IPS-15b (cell line): Measurements from ENCODE around the gene PTPRN2.

Experiments used
- H3K27me3 ChIP-seq: one replicate; pipeline ENCODE4 v1.6.1; 2013; ENCODE audit warnings: low read length; ENCODE audit not compliant: control insufficient read depth, insufficient read depth
- H3K36me3 ChIP-seq: one replicate; pipeline ENCODE4 v1.6.1; 2013; ENCODE audit warnings: low read length; ENCODE audit not compliant: control insufficient read depth, insufficient read depth
- H3K4me1 ChIP-seq: one replicate; pipeline ENCODE4 v1.6.1; 2013; ENCODE audit warnings: mild to moderate bottlenecking, low read length; ENCODE audit not compliant: control insufficient read depth, insufficient read depth
- H3K4me3 ChIP-seq: one replicate; pipeline ENCODE4 v1.5.1; 2013; ENCODE audit warnings: low read depth, low read length
- H3K9ac ChIP-seq: one replicate; pipeline ENCODE4 v1.6.1; 2013; ENCODE audit warnings: low read depth, mild to moderate bottlenecking, low read length
- H3K9me3 ChIP-seq: one replicate; pipeline ENCODE4 v1.6.1; 2013; ENCODE audit warnings: mild to moderate bottlenecking, low read length; ENCODE audit not compliant: control insufficient read depth, insufficient read depth

The PTPRN2 gene

GRCh38 chr7:157547102-157547501 is 1040.5 kb downstream of the PTPRN2 start:
- no peaks in the 10 kb centered on the region for H3K4me1 ChIP-seq
- no peaks in the 10 kb centered on the region for H3K27me3 ChIP-seq
- no peak overlapping the region for H3K4me3 ChIP-seq
- no peaks in the 10 kb centered on the region for H3K9me3 ChIP-seq
- H3K36me3 ChIP-seq: no peaks in the 10 kb centered on the region
- H3K9ac ChIP-seq: no peak overlapping the region

DNA sequence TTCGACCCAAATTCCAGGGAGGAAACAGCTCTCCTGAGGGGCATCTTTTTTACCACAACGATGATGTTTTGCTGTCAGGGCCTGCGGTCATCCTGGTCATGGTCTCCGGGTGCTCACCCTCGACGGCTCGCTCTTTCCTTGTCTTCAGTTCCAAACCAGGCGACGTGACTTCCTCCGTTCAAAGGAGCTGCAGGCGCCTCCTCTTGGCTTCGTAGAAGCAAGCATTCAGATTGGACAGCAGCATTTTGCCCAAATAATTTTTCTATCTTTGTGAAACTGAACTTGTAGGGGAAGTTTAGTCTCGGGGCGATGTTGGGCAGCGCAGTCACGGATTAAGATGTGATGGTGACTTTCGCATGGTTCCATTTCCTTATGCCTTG is 1042.0 kb downstream of the PTPRN2 start:
- Histone ChIP-seq H3K9ac (no peak overlapping the region), H3K4me3 (no peak overlapping the region), H3K9me3 (no peaks in the 10 kb centered on the region), H3K36me3 (no peaks in the 10 kb centered on the region), H3K27me3 (no peaks in the 10 kb centered on the region), H3K4me1 (no peaks in the 10 kb centered on the region)

DNA sequence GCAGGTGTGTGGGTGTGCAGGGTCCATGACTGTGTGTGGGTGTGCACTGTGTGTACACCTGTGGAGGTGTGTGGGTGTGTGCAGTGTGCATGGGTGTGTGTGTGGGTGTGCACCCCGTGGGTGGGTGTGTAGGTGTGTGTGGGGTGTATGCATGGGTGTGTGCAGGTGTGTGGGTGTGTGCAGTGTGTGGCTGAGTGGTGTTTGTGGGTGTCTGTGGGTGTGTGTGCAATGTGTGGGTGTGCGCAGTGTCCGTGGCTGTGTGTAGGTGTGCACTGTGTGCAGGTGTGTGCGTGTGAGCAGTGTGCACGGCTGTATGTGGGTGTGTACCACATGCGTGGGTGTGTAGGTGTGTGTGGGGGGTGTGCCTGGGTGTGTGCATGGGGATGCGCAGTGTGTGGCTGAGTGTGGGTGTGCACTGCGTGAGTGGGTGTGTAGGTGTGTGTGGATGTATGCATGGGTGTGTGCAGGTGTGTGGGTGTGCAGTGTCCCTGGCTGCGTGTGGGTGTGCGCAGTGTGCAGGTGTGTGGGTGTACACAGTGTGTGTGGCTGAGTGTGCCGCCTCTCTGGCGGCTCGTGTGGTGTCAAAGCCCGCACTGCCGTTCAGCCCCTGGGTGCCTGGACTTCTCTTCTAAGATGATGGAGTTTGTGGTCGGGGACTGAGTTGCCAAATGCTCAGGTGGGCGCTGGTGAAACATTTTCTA is 1042.5 kb downstream of the PTPRN2 start:
- Histone ChIP-seq H3K9me3 (no peaks in the 10 kb centered on the region), H3K36me3 (no peaks in the 10 kb centered on the region), H3K27me3 (no peaks in the 10 kb centered on the region), H3K9ac (no peak overlapping the region), H3K4me1 (no peaks in the 10 kb centered on the region), H3K4me3 (no peak overlapping the region)

DNA sequence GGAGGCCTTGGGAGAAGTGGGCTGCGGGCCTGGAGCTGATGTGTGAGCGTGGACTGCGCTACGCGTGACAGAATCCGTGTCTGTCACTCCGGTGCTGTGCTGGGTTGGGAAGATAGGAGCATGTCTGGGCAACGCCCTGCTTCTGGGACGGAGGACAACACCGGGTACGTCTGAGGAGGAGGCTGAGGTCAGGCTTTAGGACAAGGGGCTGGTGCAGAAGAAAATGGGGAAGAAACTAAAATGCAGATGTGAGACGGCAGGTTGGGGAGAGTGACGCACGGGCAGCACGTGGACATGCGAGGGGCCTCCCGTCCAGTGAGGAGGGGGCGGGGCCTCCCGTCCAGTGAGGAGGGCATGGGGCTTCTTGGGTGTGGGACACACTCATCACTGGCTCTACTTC is 1043.4 kb downstream of the PTPRN2 start:
- H3K4me1 ChIP-seq: no peaks in the 10 kb centered on the region

GRCh38 chr7:157543791-157544190 is 1043.8 kb downstream of the PTPRN2 start:
- no peak overlapping the region for H3K4me3 ChIP-seq
- no peaks in the 10 kb centered on the region for H3K27me3 ChIP-seq
- no peaks in the 10 kb centered on the region for H3K9me3 ChIP-seq
- H3K9ac ChIP-seq: no peak overlapping the region
- H3K4me1 ChIP-seq: no peaks in the 10 kb centered on the region
- no peaks in the 10 kb centered on the region for H3K36me3 ChIP-seq

More for the DNA sequence above, 1043.4 kb downstream of the PTPRN2 start:
- Histone ChIP-seq H3K9ac (no peak overlapping the region), H3K27me3 (no peaks in the 10 kb centered on the region), H3K9me3 (no peaks in the 10 kb centered on the region), H3K4me3 (no peak overlapping the region), H3K36me3 (no peaks in the 10 kb centered on the region)

DNA sequence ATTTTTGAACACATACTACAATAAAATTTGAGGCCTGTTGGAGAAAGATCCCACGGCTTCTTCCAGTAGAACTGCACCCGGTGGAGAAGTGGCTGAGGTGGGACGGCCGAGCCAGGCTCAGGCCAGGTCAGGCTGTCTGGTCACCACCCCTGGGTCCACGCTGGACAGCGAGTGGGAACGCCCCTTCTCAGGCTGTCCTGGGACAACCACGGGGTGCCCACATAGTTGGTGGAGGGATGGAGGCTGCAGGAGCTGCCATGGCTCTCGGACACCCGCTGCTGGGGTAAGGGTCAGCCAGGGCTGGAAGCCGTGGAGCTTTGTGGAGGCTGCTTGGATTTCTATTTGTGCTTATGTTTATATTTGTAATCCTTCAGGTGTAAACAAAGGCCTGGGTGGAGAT is 1044.3 kb downstream of the PTPRN2 start:
- H3K4me1 ChIP-seq: no peaks in the 10 kb centered on the region
- H3K27me3 ChIP-seq: no peaks in the 10 kb centered on the region
- no peaks in the 10 kb centered on the region for H3K36me3 ChIP-seq
- H3K9ac ChIP-seq: no peak overlapping the region
- H3K4me3 ChIP-seq: no peak overlapping the region
- no peaks in the 10 kb centered on the region for H3K9me3 ChIP-seq

DNA sequence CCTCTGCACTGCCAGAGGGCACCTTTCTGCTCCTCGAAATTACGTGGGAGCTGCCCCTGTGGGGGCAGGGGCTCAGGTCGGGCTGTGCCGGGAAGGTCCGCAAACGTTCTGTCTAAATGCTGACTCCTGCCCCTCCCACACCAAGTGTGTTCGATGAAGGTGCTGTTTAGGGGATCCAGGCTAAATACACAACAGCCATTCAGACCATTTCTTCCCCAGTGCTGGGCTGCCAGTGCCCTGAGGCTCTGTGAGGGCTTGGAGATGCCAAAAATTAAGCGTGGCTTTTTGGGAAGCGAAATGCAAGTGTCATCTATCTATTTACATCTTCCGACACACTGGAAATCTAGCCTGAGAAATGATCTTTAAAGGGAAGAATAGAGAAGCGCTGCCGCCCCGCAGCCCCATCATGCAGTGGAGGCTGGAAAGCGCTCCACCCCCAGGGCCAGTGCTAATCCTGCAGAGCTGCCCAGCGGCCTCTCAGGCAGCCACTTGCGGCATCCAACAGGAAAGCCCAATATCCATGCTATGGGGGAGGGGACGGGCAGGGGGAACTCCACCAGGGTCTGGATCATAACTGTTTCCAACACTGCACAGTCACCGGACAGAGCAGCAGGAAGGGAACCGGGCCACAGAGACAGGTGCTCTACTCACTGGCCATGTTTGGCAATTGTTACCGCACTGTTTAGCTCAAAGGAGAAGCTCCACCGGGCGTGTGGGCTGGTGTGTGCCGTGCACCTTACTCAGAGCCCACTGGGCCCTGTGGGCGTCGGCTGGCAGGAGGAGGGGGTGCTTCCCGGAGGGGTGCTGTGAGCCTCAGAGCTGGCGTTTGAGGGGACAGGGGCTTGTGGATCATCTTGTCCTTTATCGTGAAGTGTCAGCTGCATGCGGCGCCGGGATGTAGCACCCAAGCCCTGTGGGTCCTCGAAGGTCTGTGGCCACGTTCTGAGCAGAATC is 1045.3 kb downstream of the PTPRN2 start:
- no peaks in the 10 kb centered on the region for H3K4me1 ChIP-seq
- H3K36me3 ChIP-seq: no peaks in the 10 kb centered on the region
- H3K4me3 ChIP-seq: no peak overlapping the region
- no peaks in the 10 kb centered on the region for H3K27me3 ChIP-seq
- no peaks in the 10 kb centered on the region for H3K9me3 ChIP-seq
- no peak overlapping the region for H3K9ac ChIP-seq

DNA sequence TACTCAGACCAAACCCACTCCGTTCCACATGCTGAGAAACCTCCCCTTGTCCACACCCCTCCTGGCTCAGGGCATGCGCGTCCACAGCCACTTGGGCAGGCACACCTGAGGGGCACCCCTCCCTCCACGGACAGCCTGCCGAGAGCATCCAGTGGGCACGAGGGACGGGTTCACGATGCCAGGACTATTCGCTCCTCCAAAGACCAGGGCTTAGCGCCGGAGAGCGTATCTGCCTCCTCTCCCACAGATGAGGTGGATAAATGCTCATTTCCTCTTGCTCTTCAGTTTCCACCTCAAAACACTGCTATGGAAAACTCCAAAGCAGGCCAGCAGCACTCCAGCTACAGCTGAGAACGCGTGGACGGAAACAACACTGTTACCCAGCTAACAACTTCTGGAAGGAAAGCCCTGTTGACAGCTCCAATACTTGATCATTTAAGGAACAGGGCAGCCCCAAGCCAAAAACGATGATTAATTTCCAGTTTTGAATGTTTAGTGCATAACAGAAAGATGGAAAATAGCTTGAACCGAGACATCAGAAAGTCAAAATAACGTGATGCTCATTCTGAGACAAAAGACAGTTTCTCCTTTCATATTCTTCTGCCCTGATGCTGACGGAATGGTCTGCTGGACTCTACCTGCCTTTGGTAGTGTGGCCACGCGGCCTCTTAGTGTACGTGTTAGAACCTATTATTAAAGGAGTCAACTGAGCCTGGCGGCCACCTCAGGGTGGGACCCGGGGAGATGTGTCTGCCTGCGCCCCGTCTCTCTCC is 1046.1 kb downstream of the PTPRN2 start:
- Histone ChIP-seq H3K36me3 (no peaks in the 10 kb centered on the region), H3K4me1 (no peaks in the 10 kb centered on the region), H3K9ac (no peak overlapping the region), H3K9me3 (no peaks in the 10 kb centered on the region), H3K4me3 (no peak overlapping the region), H3K27me3 (no peaks in the 10 kb centered on the region)

- Histone ChIP-seq H3K4me3 (no peak overlapping the region), H3K9me3 (no peaks in the 10 kb centered on the region), H3K36me3 (no peaks in the 10 kb centered on the region), H3K9ac (no peak overlapping the region), H3K27me3 (no peaks in the 10 kb centered on the region), H3K4me1 (no peaks in the 10 kb centered on the region)
Observed at GRCh38 chr7:157540606-157541294, 1046.9 kb downstream of the PTPRN2 start.

DNA sequence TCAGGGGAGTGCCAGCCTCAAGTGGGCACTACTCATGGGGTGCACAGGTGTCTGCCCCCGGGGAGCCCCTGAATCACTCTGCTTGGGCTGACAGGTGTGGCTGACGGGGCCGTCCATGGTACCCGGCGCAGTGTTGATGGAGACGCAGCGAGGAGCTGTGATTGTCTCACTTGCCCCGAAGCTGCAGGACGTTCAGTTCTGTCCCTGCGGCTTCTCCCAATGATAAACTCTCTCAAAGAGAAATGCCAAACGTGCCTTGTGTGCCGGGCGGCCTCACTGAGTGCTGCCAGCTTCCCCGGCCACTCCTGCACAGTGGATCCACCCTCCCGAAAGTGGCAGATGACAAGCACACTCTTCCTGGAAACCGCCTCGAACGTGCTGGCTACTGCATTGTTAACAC is 1047.6 kb downstream of the PTPRN2 start:
- H3K36me3 ChIP-seq: no peaks in the 10 kb centered on the region
- no peaks in the 10 kb centered on the region for H3K9me3 ChIP-seq
- no peak overlapping the region for H3K9ac ChIP-seq
- no peaks in the 10 kb centered on the region for H3K27me3 ChIP-seq
- no peak overlapping the region for H3K4me3 ChIP-seq
- no peaks in the 10 kb centered on the region for H3K4me1 ChIP-seq

DNA sequence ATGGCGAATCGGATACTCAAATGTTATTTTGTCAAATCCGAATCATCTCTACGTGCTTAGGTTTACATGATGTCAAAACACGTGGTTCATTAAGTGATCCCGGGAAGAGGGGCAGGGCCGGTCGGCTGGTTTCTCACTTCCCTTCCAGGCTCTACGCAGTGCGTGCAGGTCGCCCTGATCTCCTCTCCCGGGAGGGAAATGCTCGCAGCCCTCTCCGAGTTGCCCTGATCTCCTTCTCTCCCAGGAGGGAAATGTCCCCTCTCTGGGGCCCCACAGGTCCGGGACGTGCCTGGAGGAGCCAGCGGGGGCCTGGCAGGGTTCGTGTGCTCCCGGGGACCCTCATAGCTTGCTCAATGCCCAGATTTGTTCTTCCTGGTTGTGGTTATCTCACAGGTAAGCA is 1048.1 kb downstream of the PTPRN2 start:
- Histone ChIP-seq H3K27me3 (no peaks in the 10 kb centered on the region), H3K36me3 (no peaks in the 10 kb centered on the region), H3K4me1 (no peaks in the 10 kb centered on the region), H3K9ac (no peak overlapping the region), H3K9me3 (no peaks in the 10 kb centered on the region), H3K4me3 (no peak overlapping the region)
